ELF-1 (cell line): ENCODE measurements around the gene CHST9.

Experiments
- DNase-seq: peaks from one replicate; pipeline ENCODE4 v3.0.0-alpha.2; 2016; ENCODE audit warnings: low read depth, low spot score

Gene CHST9

GRCh38 chr18:26868968-26869586 lies 316.0 kb downstream of the CHST9 start:
- no peak for DNase-seq

- DNase-seq: no peak
Measured at GRCh38 chr18:26867471-26867870, 317.6 kb downstream of the CHST9 start.

GRCh38 chr18:26865557-26865956 lies 319.6 kb downstream of the CHST9 start, which contains the start of gene AQP4:
AQP4 (minus strand) TSS chr18:26865707; CDS start chr18:26865689, 18 bp downstream.
- DNase-seq: peak; percentile 27

- no peak for DNase-seq
Measured at GRCh38 chr18:26864658-26865057, 320.4 kb downstream of the CHST9 start.

- DNase-seq: no peak
Measured at GRCh38 chr18:26863921-26864497, 321.1 kb downstream of the CHST9 start.

- peak; percentile 67 for DNase-seq
Measured at GRCh38 chr18:26863122-26863879, 321.8 kb downstream of the CHST9 start.

- no peak for DNase-seq
Measured at GRCh38 chr18:26862084-26862483, 323.0 kb downstream of the CHST9 start.
